H9 (cell line): ENCODE measurements around the gene SCN4A. TPM values are rescaled to one million over a fixed set of nuclear protein-coding genes. Genes with fewer than 3 reads are reported as not detected.

Source experiments
- DNase-seq: peaks from one replicate; pipeline ENCODE4 v3.0.0-alpha.2; 2017
- H2AFZ ChIP-seq: one replicate; pipeline ENCODE4 v1.6.1; 2013; ENCODE audit warnings: mild to moderate bottlenecking, low read length, control low read depth, moderate library complexity
- H2AK5ac ChIP-seq: 2 replicates; pipeline ENCODE4 v1.6.1; 2013; ENCODE audit warnings: low read length, control low read depth, mixed read lengths; ENCODE audit not compliant: insufficient read length
- H2BK120ac ChIP-seq: one replicate; pipeline ENCODE4 v1.6.1; 2013; ENCODE audit warnings: low read depth, mild to moderate bottlenecking, low read length, control low read depth, inconsistent platforms; ENCODE audit not compliant: poor library complexity, severe bottlenecking
- H2BK12ac ChIP-seq: 2 replicates; pipeline ENCODE4 v1.6.1; 2013; ENCODE audit warnings: low read length, control low read depth, mixed read lengths, low read depth; ENCODE audit not compliant: insufficient read length
- H2BK15ac ChIP-seq: 2 replicates; pipeline ENCODE4 v1.6.1; 2013; ENCODE audit warnings: low read depth, low read length, control low read depth
- H2BK20ac ChIP-seq: one replicate; pipeline ENCODE4 v1.6.1; 2013; ENCODE audit warnings: low read depth, mild to moderate bottlenecking, low read length, control low read depth, inconsistent platforms; ENCODE audit not compliant: poor library complexity, severe bottlenecking
- H2BK5ac ChIP-seq: 2 replicates; pipeline ENCODE4 v1.6.1; 2013; ENCODE audit warnings: low read length, control low read depth, mixed read lengths; ENCODE audit not compliant: insufficient read length
- H3K14ac ChIP-seq: 2 replicates; pipeline ENCODE4 v1.6.1; 2013; ENCODE audit warnings: low read length, control low read depth; ENCODE audit not compliant: insufficient read depth
- H3K18ac ChIP-seq: 2 replicates; pipeline ENCODE4 v1.6.1; 2013; ENCODE audit warnings: low read depth, mild to moderate bottlenecking, mixed read lengths, low read length, control low read depth; ENCODE audit not compliant: insufficient read length
- H3K23ac ChIP-seq: 2 replicates; pipeline ENCODE4 v1.6.1; 2013; ENCODE audit warnings: low read length, control low read depth, mixed read lengths, low read depth; ENCODE audit not compliant: insufficient read length
- H3K23me2 ChIP-seq: 2 replicates; pipeline ENCODE4 v1.6.1; 2013; ENCODE audit warnings: low read depth, mild to moderate bottlenecking, mixed read lengths, low read length, control low read depth; ENCODE audit not compliant: insufficient read length, poor library complexity, severe bottlenecking
- H3K27ac ChIP-seq: 2 replicates; pipeline ENCODE4 v1.5.1; 2013; ENCODE audit warnings: low read length, control low read depth, mixed read lengths, low read depth; ENCODE audit not compliant: insufficient read length
- H3K27me3 ChIP-seq: 2 replicates; pipeline ENCODE4 v1.6.1; 2013; ENCODE audit warnings: low read length, control low read depth, inconsistent platforms; ENCODE audit not compliant: insufficient read depth
- H3K4ac ChIP-seq: 2 replicates; pipeline ENCODE4 v1.6.1; 2013; ENCODE audit warnings: low read depth, mild to moderate bottlenecking, control low read depth, inconsistent platforms, low read length, moderate library complexity
- H3K4me1 ChIP-seq: 2 replicates; pipeline ENCODE4 v1.6.1; 2013; ENCODE audit warnings: low read length, control low read depth, inconsistent platforms; ENCODE audit not compliant: insufficient read depth
- H3K4me2 ChIP-seq: 2 replicates; pipeline ENCODE4 v1.6.1; 2013; ENCODE audit warnings: low read length, control low read depth, mixed read lengths; ENCODE audit not compliant: insufficient read length, insufficient read depth
- H3K56ac ChIP-seq: 2 replicates; pipeline ENCODE4 v1.6.1; 2013; ENCODE audit warnings: low read depth, mild to moderate bottlenecking, mixed read lengths, low read length, control low read depth; ENCODE audit not compliant: insufficient read length
- H3K79me1 ChIP-seq: 2 replicates; pipeline ENCODE4 v1.6.1; 2013; ENCODE audit warnings: low read depth, mild to moderate bottlenecking, moderate library complexity, low read length, control low read depth, inconsistent platforms; ENCODE audit not compliant: insufficient read depth, poor library complexity, severe bottlenecking
- H3K79me2 ChIP-seq: 2 replicates; pipeline ENCODE4 v1.6.1; 2013; ENCODE audit warnings: low read length, control low read depth, inconsistent platforms; ENCODE audit not compliant: insufficient read depth
- H3K9ac ChIP-seq: 2 replicates; pipeline ENCODE4 v1.6.1; 2013; ENCODE audit warnings: low read length, control low read depth, mixed read lengths; ENCODE audit not compliant: insufficient read length; ENCODE audit errors: extremely low read depth
- H3K9me3 ChIP-seq: one replicate; pipeline ENCODE4 v1.6.1; 2013; ENCODE audit warnings: low read depth, low read length, inconsistent platforms; ENCODE audit not compliant: control insufficient read depth
- H3T11ph ChIP-seq: one replicate; pipeline ENCODE4 v1.6.1; 2013; ENCODE audit warnings: mild to moderate bottlenecking, low read length, control low read depth, inconsistent platforms
- H4K20me1 ChIP-seq: one replicate; pipeline ENCODE4 v1.6.1; 2013; ENCODE audit not compliant: control insufficient read depth, insufficient read length, insufficient read depth
- H4K5ac ChIP-seq: 2 replicates; pipeline ENCODE4 v1.6.1; 2013; ENCODE audit warnings: low read depth, mild to moderate bottlenecking, mixed read lengths, low read length, control low read depth; ENCODE audit not compliant: insufficient read length
- H4K8ac ChIP-seq: replicated peaks from 2 replicates; pipeline ENCODE4 v1.6.1; 2013; ENCODE audit warnings: low read length, control low read depth, mixed read lengths, low read depth; ENCODE audit not compliant: insufficient read length
- H4K91ac ChIP-seq: 2 replicates; pipeline ENCODE4 v1.6.1; 2013; ENCODE audit warnings: low read depth, mild to moderate bottlenecking, moderate library complexity, mixed read lengths, low read length, control low read depth; ENCODE audit not compliant: insufficient read length
- H3K27ac Mint-ChIP-seq, 3 experiments: 2 replicates in 2 of 3; 3 replicates in 1 of 3; pipeline ENCODE4 v1.8.0; 2020 to 2021; ENCODE audit warnings: mixed read lengths in 3 of 3, mild to moderate bottlenecking in 1 of 3, moderate library complexity in 1 of 3
- H3K27me3 Mint-ChIP-seq: 2 replicates; pipeline ENCODE4 v1.8.0; 2021; ENCODE audit warnings: low read depth, mild to moderate bottlenecking, moderate library complexity, mixed read lengths
- H3K36me3 Mint-ChIP-seq, 3 experiments: 2 replicates in 2 of 3; 3 replicates in 1 of 3; pipeline ENCODE4 v1.8.0; 2020 to 2021; ENCODE audit warnings: low read depth in 3 of 3, mixed read lengths in 3 of 3; ENCODE audit not compliant: insufficient read depth in 1 of 3
- H3K4me1 Mint-ChIP-seq, 2 experiments: 2 replicates each; pipeline ENCODE4 v1.8.0; 2020; ENCODE audit warnings: mixed read lengths in 2 of 2
- H3K4me3 Mint-ChIP-seq, 2 experiments: 2 replicates in 1 of 2; 3 replicates in 1 of 2; pipeline ENCODE4 v1.8.0; 2020 to 2021; ENCODE audit warnings: mild to moderate bottlenecking in 2 of 2, mixed read lengths in 2 of 2, moderate library complexity in 1 of 2
- H3K9me3 Mint-ChIP-seq, 2 experiments: 2 replicates in 1 of 2; 3 replicates in 1 of 2; pipeline ENCODE4 v1.8.0; 2020; ENCODE audit warnings: mild to moderate bottlenecking in 2 of 2, mixed read lengths in 2 of 2, moderate library complexity in 1 of 2
- WGBS: extraction: QIAGEN DNeasy Blood & Tissue Kit; methylation state at CpG from one replicate; pipeline ENCODE4 v1.1.7; 2013; ENCODE audit warnings: missing lambda C conversion rate, low lambda C conversion rate, mixed read lengths; ENCODE audit not compliant: insufficient read length; ENCODE audit errors: extremely low coverage; 5-methylcytosine and 5-hydroxymethylcytosine counted together
- total RNA-seq: library from RNA; stranded (reverse); gene quantifications from 2 replicates; pipeline ENCODE4 v1.2.1, GENCODE V29; 2021
- TF ChIP-seq, protein P1 (sequence below): fragments of 200-600 bp; sonication (generic); conservative IDR thresholded peaks from 3 replicates; pipeline ENCODE4 v1.8.0; 2021; ENCODE audit warnings: antibody characterized with exemption, mild to moderate bottlenecking

SCN4A gene
- total RNA-seq, 1 experiment from 2014 or later: 5.8 TPM

DNA sequence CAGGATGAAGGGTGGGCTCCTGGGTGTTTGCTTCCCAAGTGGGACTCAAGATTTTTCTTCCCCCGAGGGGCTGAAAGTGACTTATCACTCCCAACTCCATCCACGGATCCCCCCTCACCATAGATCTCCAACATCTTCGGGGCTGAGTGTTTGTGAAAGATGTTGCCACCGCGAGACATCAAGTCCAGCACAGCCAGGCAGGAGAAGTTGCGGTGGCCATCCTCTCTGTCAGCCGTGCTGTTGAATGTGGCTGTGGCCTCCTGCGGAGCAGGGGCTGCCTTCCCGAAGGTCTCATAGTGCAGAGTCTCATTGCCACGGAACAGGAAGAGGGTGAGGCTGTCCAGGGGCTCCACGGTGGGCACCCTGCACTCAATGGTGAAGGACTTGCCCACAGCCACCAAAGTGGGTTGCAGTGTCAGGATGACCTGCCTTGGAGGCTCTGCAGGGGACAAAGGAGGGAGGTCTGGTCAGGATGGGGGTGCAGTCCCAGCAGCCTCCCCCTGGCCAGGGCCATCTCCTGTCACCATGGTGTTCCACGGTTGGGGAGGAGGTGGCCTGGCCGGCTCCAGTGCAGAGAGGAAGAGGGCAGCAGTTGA lies 30.9 kb upstream of the SCN4A start:
- H3T11ph ChIP-seq: no peak overlapping the region
- WGBS: no CpG with 5 or more reads among the region's 13 CpGs
- no peak overlapping the region; a peak in 2 of 7 replicates for H3K27ac Mint-ChIP-seq

More for the DNA sequence above, 30.9 kb upstream of the SCN4A start:
- Histone ChIP-seq H3K9ac (no peak overlapping the region), H2AK5ac (no peak overlapping the region), H4K20me1 (no peaks in the 10 kb centered on the region), H2BK120ac (no peak overlapping the region), H4K8ac (no peak overlapping the region), H3K27me3 (no peaks in the 10 kb centered on the region), H3K4me1 (no peaks in the 10 kb centered on the region), H3K23me2 (peaks cover 2% of the 10 kb centered on the region), H4K91ac (no peak overlapping the region), H2BK5ac (no peak overlapping the region), H3K4me2 (no peak overlapping the region), H3K18ac (no peak overlapping the region), H2BK15ac (no peak overlapping the region), H3K56ac (no peak overlapping the region), H3K4ac (no peak overlapping the region), H4K5ac (no peak overlapping the region), H3K27ac (no peak overlapping the region), H2BK12ac (no peak overlapping the region), H2BK20ac (no peak overlapping the region), H3K79me2 (no peaks in the 10 kb centered on the region), H3K9me3 (no peaks in the 10 kb centered on the region), H3K23ac (no peak overlapping the region), H3K14ac (no peak overlapping the region), H2AFZ (no peak overlapping the region), H3K79me1 (no peaks in the 10 kb centered on the region)
- no peak overlapping the region for H3K4me3 Mint-ChIP-seq
- DNase-seq: peak; percentile 24
- TF ChIP-seq, protein P1, sequence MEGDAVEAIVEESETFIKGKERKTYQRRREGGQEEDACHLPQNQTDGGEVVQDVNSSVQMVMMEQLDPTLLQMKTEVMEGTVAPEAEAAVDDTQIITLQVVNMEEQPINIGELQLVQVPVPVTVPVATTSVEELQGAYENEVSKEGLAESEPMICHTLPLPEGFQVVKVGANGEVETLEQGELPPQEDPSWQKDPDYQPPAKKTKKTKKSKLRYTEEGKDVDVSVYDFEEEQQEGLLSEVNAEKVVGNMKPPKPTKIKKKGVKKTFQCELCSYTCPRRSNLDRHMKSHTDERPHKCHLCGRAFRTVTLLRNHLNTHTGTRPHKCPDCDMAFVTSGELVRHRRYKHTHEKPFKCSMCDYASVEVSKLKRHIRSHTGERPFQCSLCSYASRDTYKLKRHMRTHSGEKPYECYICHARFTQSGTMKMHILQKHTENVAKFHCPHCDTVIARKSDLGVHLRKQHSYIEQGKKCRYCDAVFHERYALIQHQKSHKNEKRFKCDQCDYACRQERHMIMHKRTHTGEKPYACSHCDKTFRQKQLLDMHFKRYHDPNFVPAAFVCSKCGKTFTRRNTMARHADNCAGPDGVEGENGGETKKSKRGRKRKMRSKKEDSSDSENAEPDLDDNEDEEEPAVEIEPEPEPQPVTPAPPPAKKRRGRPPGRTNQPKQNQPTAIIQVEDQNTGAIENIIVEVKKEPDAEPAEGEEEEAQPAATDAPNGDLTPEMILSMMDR: no peak
- no peaks in the 10 kb centered on the region; a peak in 1 of 5 replicates for H3K9me3 Mint-ChIP-seq
- peaks cover 6 to 23% of the 10 kb centered on the region in 2 experiments for H3K4me1 Mint-ChIP-seq
- H3K36me3 Mint-ChIP-seq: 0 out of 7 replicates have a peak, but pooled peaks cover 0 to 2% (median 0%) of the 10 kb centered on the region in 3 experiments
- H3K27me3 Mint-ChIP-seq: peaks cover 18% of the 10 kb centered on the region
